Spleen (tissue), 7 donors: Measurements from ENCODE around the gene TSACC.

ENCODE experiments used
- POLR2A ChIP-seq, 3 donors: fragments of 450-650 bp; IDR thresholded peaks; one replicate each; pipeline ENCODE4 v1.5.1; 2017; ENCODE audit warnings: antibody characterized with exemption in 3 of 3, mild to moderate bottlenecking in 1 of 3
- TF ChIP-seq, protein P1 (sequence below), 11 experiments: fragments of 200-600 bp in 7 of 11; fragments of 450-650 bp in 4 of 11; sonication (generic) in 4 of 11; IDR thresholded peaks in 8 of 11; conservative IDR thresholded peaks in 3 of 11; 1 replicate in 7 of 11; 2 replicates in 4 of 11; pipeline versions ENCODE4 v1.4.0 to v1.8.0; 2016 to 2021; ENCODE audit warnings: antibody characterized with exemption in 11 of 11, inconsistent platforms in 4 of 11, mild to moderate bottlenecking in 1 of 11
- donor health status: DM: no; HTN: no; CAD: no; lungs with moderate emphysema.
- donor health status: DM: no; HTN: no; CAD: no.
- donor health status: DM: no; HTN: no; CAD: no.

DNA sequence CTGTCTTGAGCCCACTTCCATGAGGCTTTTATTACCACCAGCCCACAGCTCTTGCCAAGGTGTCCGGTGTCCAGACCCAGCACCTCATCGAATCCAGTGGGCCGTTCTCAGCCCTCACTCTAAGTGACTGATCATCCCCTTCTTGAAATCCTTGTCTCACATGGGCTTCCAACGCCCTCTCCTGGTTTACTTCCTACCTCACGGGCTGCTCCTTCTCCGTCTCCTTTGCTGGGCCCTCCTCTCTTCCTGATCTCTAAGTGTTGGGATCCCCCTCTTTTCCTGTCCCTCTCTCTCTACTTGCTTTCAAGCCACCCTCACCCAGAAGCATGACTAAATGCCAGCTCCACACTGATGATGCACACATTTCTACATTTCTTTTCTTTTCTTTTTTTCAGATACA, 21.6 kb downstream of the TSACC start:
- no peak for TF ChIP-seq POLR2A (IDR thresholded peaks at IDR 0.05)
- TF ChIP-seq, protein P1, sequence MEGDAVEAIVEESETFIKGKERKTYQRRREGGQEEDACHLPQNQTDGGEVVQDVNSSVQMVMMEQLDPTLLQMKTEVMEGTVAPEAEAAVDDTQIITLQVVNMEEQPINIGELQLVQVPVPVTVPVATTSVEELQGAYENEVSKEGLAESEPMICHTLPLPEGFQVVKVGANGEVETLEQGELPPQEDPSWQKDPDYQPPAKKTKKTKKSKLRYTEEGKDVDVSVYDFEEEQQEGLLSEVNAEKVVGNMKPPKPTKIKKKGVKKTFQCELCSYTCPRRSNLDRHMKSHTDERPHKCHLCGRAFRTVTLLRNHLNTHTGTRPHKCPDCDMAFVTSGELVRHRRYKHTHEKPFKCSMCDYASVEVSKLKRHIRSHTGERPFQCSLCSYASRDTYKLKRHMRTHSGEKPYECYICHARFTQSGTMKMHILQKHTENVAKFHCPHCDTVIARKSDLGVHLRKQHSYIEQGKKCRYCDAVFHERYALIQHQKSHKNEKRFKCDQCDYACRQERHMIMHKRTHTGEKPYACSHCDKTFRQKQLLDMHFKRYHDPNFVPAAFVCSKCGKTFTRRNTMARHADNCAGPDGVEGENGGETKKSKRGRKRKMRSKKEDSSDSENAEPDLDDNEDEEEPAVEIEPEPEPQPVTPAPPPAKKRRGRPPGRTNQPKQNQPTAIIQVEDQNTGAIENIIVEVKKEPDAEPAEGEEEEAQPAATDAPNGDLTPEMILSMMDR (IDR thresholded peaks at IDR 0.05 in 8 of 11, conservative IDR thresholded peaks at IDR 0.05 in 3 of 11) = no peak
